Stimulated activated CD8-positive, alpha-beta memory T cell treated with anti-CD3 and anti-CD28 coated beads, Interleukin-4, amount 100 ng/mL, for 48 hours (primary cell): ENCODE measurements around the gene MANBA.

ENCODE experiments used
- DNase-seq: peaks from one replicate; pipeline ENCODE4 v3.0.0-alpha.2; 2020

Gene MANBA

DNA sequence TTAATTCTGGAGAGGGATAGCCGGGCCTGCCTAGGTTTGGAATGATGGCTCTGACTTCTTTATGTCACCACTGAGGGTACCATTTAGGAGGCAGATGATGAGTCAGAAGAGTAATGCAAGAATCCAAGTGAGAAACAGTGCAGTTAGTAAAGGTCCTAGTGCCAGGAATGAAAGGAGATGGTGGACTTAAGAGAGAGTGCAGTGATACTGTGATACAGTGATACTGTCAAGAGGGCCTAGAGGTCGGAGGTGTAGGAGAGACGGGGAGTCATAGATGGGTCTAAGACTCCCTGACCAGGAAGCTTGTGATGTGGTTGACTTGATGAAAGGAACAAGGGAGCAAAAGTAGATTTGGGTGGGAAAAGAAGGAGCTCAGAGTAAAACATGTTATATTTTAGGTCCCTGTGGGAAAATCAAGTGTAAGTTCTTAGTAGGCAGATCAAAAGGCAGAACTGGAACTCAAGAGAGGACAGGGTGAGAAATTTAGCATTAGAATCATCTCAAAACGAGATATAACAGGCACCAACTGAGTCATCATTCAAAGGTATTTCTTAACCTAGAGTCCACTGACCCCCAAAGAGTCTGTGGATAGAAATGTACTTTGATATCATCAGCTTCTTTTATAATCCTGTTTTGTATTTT is 174.6 kb downstream of the MANBA start:
- DNase-seq = no peak

DNA sequence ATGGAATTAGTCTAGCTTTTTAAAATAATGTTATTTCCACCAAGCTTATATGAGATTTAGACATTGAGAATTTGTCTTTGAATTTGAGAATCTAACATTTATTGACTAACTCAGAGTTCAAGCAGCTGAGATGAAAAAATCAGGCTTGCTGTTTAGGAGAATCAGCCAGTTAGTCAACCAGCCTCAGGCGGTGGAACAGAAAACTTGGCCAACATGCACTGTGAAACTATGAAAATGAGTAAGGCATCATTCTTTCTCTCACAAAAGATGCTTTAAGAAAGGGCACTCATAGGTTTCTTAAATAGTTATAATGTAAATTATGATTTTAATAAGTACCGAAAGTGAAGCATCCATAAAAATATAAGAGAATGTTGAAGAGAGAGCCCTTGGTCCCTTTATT is 175.4 kb downstream of the MANBA start:
- no peak for DNase-seq

DNA sequence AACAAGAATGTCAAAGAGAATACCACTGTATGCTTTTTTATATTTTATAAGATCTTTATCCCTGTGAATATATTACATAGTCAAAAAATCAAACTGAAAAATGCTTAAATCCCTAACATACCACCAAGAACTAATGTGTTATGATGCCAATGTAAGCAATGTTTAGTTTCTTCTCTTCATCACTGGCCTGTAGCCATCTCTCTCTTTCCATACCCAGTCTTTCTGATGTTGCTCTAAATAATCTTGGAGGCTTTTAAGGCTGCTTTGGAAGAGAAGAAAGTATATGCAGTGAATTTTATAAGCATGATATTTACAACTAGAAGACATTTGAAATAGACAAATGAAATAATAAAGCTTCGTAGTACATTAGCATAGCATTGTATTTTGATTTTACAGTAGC is 176.7 kb downstream of the MANBA start:
- no peak for DNase-seq
